RWPE1 (cell line): ENCODE measurements around the gene LTBP4.
A peak's percentile ranks its signal among the peaks of the same experiment; 100 is the strongest.

Source experiments
- CTCF ChIA-PET: fragments of 350-600 bp; sonication (Branson Sonifier 250); formaldehyde crosslinking; extraction: SDS; loops from one replicate; lab custom pipeline; 2021; lab: Yijun Ruan, JAX
- POLR2A ChIA-PET: fragments of 400-600 bp; formaldehyde crosslinking; extraction: SDS; loops from one replicate; lab custom pipeline; 2020; ENCODE audit warnings: antibody characterized with exemption; ENCODE audit not compliant: low non-redundant PET; lab: Yijun Ruan, JAX
- DNase-seq: peaks from one replicate; pipeline ENCODE4 v3.0.0; 2012; ENCODE audit warnings: low spot score
- H3K27ac ChIP-seq: fragments of 450-650 bp; 2 replicates; pipeline ENCODE4 v1.5.1; 2017
- TF ChIP-seq, protein P1 (sequence below): fragments of 450-650 bp; conservative IDR thresholded peaks from 2 replicates; pipeline ENCODE4 v1.5.1; 2017; ENCODE audit warnings: low read depth, mild to moderate bottlenecking

Gene LTBP4

DNA sequence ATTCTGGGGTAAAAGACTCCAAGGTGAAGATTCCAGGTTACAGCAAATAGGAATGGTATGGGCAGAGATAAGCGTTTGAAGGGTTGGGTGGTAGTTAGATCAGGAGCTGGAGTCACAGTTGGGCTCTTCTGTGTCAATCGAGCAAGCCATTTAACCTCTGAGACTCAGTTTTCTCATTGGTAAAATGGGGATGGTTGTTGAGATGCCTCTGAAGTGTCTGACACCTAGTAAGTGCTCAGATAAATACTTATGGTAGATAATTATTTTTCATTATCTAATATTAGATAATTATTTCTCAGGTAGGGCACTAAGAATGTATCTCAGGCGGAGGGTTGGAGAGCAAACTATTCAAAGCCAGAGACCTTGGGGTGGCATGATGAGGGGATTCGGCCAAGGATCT, 7.8 kb downstream of the LTBP4 start:
- peak overlapping the region; percentile 99 for H3K27ac ChIP-seq
- TF ChIP-seq, protein P1, sequence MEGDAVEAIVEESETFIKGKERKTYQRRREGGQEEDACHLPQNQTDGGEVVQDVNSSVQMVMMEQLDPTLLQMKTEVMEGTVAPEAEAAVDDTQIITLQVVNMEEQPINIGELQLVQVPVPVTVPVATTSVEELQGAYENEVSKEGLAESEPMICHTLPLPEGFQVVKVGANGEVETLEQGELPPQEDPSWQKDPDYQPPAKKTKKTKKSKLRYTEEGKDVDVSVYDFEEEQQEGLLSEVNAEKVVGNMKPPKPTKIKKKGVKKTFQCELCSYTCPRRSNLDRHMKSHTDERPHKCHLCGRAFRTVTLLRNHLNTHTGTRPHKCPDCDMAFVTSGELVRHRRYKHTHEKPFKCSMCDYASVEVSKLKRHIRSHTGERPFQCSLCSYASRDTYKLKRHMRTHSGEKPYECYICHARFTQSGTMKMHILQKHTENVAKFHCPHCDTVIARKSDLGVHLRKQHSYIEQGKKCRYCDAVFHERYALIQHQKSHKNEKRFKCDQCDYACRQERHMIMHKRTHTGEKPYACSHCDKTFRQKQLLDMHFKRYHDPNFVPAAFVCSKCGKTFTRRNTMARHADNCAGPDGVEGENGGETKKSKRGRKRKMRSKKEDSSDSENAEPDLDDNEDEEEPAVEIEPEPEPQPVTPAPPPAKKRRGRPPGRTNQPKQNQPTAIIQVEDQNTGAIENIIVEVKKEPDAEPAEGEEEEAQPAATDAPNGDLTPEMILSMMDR, result no peak
- CTCF ChIA-PET, result interaction anchor here (3.7 kb wide), 1 partner anchor 26 kb away, joined by 18 read pairs; no protein-coding TSS in a partner anchor
- no peak for DNase-seq
- POLR2A ChIA-PET, result no interaction called here

DNA sequence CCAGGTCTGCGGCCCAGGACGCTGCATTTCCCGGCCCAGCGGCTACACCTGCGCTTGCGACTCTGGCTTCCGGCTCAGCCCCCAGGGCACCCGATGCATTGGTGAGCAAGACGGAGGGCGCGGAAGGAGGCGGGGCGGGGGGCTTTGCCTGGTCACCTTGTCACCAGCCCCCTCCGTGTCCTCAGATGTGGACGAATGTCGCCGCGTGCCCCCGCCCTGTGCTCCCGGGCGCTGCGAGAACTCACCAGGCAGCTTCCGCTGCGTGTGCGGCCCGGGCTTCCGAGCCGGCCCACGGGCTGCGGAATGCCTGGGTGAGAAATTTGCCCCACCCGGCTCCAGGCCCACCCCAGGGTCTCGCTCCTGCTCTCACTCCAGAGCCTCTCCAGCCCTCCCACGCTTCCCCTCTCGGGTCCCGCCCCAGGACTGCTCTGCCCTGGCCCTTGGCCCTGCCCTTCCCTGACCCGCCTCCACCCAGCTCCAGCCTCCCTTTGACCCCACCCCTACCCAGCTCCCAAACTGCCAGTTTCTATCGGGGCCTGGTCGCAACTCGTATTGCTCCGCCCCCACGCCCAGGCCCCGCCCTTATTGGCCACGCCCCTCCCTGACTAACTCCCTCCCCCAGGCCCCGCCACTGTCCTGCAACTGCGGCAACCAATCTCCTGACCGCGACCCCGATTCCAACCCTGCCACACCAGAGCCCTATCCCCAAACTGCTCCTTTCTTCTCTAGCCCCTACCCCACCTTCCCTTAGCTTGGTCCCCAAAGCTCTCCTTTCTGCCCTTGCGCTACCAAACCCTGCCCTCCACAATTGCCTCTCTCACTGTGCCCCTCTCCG, 8.6 kb downstream of the LTBP4 start:
- ChIA-PET CTCF (interaction anchor here (0.6 to 3.7 kb wide), 3 partner anchors 25 to 517 kb away, joined by 3 to 18 read pairs (median 3); no protein-coding TSS in a partner anchor), POLR2A (no interaction called here)
- TF ChIP-seq, protein P1, result no peak
- peak overlapping the region; percentile 96 for H3K27ac ChIP-seq
- peak; percentile 95 for DNase-seq

DNA sequence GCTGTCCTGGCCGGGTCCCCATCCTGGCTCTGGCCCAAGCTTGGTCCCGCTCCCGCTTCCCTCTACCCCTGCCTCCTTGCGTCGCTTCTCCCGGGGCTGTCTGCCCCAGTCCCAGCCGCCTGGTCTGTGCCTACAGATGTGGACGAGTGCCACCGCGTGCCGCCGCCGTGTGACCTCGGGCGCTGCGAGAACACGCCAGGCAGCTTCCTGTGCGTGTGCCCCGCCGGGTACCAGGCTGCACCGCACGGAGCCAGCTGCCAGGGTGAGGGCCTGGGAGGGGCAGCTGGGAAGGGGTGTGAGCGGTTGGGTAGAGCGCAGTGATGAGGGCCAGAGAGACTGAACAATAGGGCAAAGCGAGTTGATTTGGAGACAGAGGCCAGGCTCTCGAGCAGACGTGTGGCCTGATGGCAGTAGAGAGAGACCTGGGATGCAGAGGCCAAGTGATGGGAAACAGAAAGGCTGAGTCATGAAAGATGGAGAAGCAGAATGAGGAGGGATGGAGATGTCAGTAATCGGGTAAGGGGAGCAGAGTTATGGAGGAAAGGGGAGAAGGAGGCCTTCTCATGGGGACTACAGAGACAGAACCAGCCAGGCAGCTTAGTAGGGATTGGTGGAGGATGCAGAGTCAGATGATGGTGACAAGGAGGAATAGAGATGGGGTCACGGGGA, 9.4 kb downstream of the LTBP4 start:
- peak overlapping the region; percentile 96 for H3K27ac ChIP-seq
- TF ChIP-seq, protein P1, result no peak

DNA sequence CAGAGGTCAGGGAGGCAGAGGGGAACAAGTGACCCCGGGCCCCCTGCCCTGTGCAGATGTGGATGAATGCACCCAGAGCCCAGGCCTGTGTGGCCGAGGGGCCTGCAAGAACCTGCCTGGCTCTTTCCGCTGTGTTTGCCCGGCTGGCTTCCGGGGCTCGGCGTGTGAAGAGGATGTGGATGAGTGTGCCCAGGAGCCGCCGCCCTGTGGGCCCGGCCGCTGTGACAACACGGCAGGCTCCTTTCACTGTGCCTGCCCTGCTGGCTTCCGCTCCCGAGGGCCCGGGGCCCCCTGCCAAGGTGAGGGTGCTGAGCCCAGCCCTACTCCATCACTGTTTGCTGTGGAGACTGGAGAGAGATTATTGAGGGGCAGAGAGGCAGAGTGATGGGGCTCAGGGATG, 9.9 kb downstream of the LTBP4 start:
- ChIA-PET CTCF (interaction anchor here (3.7 kb wide), 1 partner anchor 23 kb away, joined by 18 read pairs; no protein-coding TSS in a partner anchor), POLR2A (no interaction called here)
- TF ChIP-seq, protein P1, result no peak
- peak overlapping the region; percentile 96 for H3K27ac ChIP-seq
- no peak for DNase-seq

More for the DNA sequence above, 9.4 kb downstream of the LTBP4 start:
- ChIA-PET CTCF (interaction anchor here (0.6 to 3.7 kb wide), 3 partner anchors 24 to 516 kb away, joined by 3 to 18 read pairs (median 3); no protein-coding TSS in a partner anchor), POLR2A (no interaction called here)
- DNase-seq, result no peak

DNA sequence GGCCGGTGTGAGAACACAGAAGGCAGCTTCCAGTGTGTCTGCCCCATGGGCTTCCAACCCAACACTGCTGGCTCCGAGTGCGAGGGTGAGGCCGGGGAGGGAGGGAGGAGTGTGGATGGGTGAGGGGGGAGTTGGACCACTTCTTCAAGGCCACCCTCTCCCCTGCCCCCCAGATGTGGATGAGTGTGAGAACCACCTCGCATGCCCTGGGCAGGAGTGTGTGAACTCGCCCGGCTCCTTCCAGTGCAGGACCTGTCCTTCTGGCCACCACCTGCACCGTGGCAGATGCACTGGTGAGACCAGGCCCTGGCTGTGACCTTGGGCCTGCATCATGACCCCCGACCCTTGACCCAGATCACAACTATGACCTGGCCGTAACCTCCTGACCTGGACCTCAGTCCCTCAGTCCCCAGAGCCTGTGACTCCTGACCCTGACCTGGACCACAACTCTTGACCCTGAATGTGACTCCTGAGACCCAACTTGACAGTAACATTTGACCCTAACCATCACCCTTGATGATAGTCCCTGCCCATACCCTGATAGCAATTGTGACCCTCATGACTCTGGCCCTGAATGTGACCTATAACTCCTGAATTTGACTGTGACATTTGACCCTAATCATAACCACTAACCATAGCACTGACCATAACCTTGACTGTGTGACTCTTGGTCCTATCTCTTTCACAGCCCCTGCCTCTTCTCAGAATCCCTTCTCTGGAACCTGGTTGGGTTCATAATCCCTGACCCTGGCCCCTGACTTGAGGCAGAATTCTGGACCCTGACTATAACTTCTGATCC, 10.9 kb downstream of the LTBP4 start:
- TF ChIP-seq, protein P1, result no peak
- peak overlapping the region; percentile 96 for H3K27ac ChIP-seq
- POLR2A ChIA-PET, result no interaction called here
- CTCF ChIA-PET, result no interaction called here
- no peak for DNase-seq
